T-cell (primary cell): Measurements from ENCODE around the gene UBE2D4. TPM values are rescaled to one million over a fixed set of nuclear protein-coding genes. Genes with fewer than 3 reads are reported as not detected.

ENCODE experiments used
- ATAC-seq, 4 experiments: fragments of 200-7000 bp in 3 of 4; fragments of 150-1000 bp in 1 of 4; cut with Tn5 transposase; replicated peaks in 1 of 4; 1 replicate in 3 of 4; 2 replicates in 1 of 4; pipeline ENCODE4 v1.10.0; 2021; ENCODE audit warnings: moderate library complexity in 3 of 4, mild to moderate bottlenecking in 2 of 4, moderate number of reproducible peaks in 1 of 4
- CTCF ChIA-PET, 2 donors: fragments of 300-600 bp; sonication (Branson Sonifier 250); formaldehyde crosslinking; loops; one replicate each; lab custom pipeline; 2022; ENCODE audit warnings: antibody characterized with exemption in 2 of 2; lab: Charles Lee
- POLR2A ChIA-PET, 2 donors: fragments of 300-600 bp; sonication (Branson Sonifier 250); formaldehyde crosslinking; loops; one replicate each; lab custom pipeline; 2022; ENCODE audit warnings: antibody characterized with exemption in 2 of 2; lab: Charles Lee
- DNase-seq, 35 experiments: peaks; one replicate each; pipeline versions ENCODE4 v3.0.0 to v3.0.0-alpha.2; 2013 to 2023
- H3K27ac ChIP-seq: one replicate; pipeline ENCODE4 v1.5.1; 2013; ENCODE audit warnings: low read length
- H3K27me3 ChIP-seq, 2 experiments: replicated peaks in 1 of 2; 1 replicate in 1 of 2; 2 replicates in 1 of 2; pipeline versions ENCODE4 v1.6.1 to v1.7.0; 2013; ENCODE audit warnings: low read length in 1 of 2, mixed read lengths in 1 of 2; ENCODE audit not compliant: control insufficient read depth in 2 of 2, insufficient read depth in 2 of 2; ENCODE audit errors: extremely low read depth in 1 of 2
- H3K36me3 ChIP-seq, 2 donors: 1 replicate in 1 of 2; 2 replicates in 1 of 2; pipeline versions ENCODE4 v1.6.1 to v1.7.0; 2013; ENCODE audit warnings: low read length in 1 of 2; ENCODE audit not compliant: control insufficient read depth in 2 of 2, insufficient read depth in 1 of 2; ENCODE audit errors: extremely low read depth in 1 of 2
- H3K4me1 ChIP-seq, 2 experiments: 1 replicate in 1 of 2; 2 replicates in 1 of 2; pipeline versions ENCODE4 v1.6.1 to v1.7.0; 2013; ENCODE audit warnings: low read length in 2 of 2, mixed read lengths in 1 of 2; ENCODE audit not compliant: insufficient read depth in 2 of 2, control insufficient read depth in 1 of 2; ENCODE audit errors: extremely low read depth in 1 of 2
- H3K4me3 ChIP-seq, 2 donors: 1 replicate in 1 of 2; 2 replicates in 1 of 2; pipeline versions ENCODE4 v1.5.1 to v1.7.0; 2013; ENCODE audit warnings: mild to moderate bottlenecking in 2 of 2, low read length in 1 of 2, moderate library complexity in 1 of 2; ENCODE audit not compliant: control insufficient read depth in 1 of 2; ENCODE audit errors: extremely low read depth in 1 of 2
- H3K9me3 ChIP-seq: 2 replicates; pipeline ENCODE4 v1.7.0; 2013
- H3K27ac Mint-ChIP-seq, 2 donors: one replicate each; pipeline ENCODE4 v1.8.0; 2020 to 2021; ENCODE audit warnings: mild to moderate bottlenecking in 2 of 2, mixed read lengths in 2 of 2
- H3K27me3 Mint-ChIP-seq, 2 donors: one replicate each; pipeline ENCODE4 v1.8.0; 2021 to 2022; ENCODE audit warnings: mixed read lengths in 2 of 2
- H3K36me3 Mint-ChIP-seq: one replicate; pipeline ENCODE4 v1.8.0; 2021; ENCODE audit warnings: mixed read lengths
- H3K4me1 Mint-ChIP-seq, 3 donors: one replicate each; pipeline ENCODE4 v1.8.0; 2020 to 2022; ENCODE audit warnings: mixed read lengths in 3 of 3, mild to moderate bottlenecking in 1 of 3
- H3K4me3 Mint-ChIP-seq, 3 donors: one replicate each; pipeline ENCODE4 v1.8.0; 2020 to 2022; ENCODE audit warnings: mild to moderate bottlenecking in 3 of 3, mixed read lengths in 3 of 3, moderate library complexity in 3 of 3
- H3K9me3 Mint-ChIP-seq, 3 donors: one replicate each; pipeline ENCODE4 v1.8.0; 2020 to 2022; ENCODE audit warnings: mixed read lengths in 3 of 3
- WGBS: methylation state at CpG from one replicate; pipeline ENCODE4 v1.1.5; 2013; ENCODE audit warnings: missing lambda C conversion rate; ENCODE audit not compliant: insufficient coverage; 5-methylcytosine and 5-hydroxymethylcytosine counted together
- total RNA-seq, 35 experiments: library from RNA in 6 of 35; stranded (reverse) in 6 of 35; fragments of 120-200 nt in 1 of 35; gene quantifications; one replicate each; pipeline versions ENCODE4 v1.2.1 to v1.2.4 and lab custom pipeline; 2013 to 2026

The UBE2D4 gene
- total RNA-seq, 5 donors from 2014 or later (not counting 1 experiment from before 2014, with no cell fraction given) = 6.7 to 12.8 (median 10.4) TPM

DNA sequence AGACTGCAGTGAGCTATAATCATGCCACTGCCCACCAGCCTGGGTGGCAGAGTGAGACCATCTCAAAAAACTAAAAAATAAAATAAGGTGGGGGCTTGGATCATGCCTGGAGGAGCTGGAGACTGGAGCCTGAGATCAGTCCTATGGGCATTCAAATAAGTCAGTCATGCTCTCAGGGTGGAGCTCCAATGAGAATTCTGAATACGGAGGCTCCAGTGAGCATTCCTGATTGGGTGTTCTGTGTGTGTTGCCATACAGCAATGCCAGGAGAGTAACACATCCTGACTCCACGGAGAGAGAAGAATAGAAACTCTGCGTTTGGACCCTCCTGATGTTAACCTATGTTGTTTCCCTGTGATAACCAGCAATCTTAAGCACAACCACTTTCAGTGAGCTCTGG is 16.0 kb downstream of the UBE2D4 start:
- no peak overlapping the region for H3K27ac ChIP-seq
- no peak for ATAC-seq
- 100% methylated on average over 1 of the region's 3 CpGs for WGBS
- H3K36me3 Mint-ChIP-seq = peaks cover 16% of the 10 kb centered on the region
- ChIA-PET CTCF (no interaction called here), POLR2A (no interaction called here)
- no peaks in the 10 kb centered on the region for H3K27me3 ChIP-seq
- H3K4me1 ChIP-seq = no peaks in the 10 kb centered on the region
- no peaks in the 10 kb centered on the region for H3K9me3 Mint-ChIP-seq
- H3K4me3 Mint-ChIP-seq = no peak overlapping the region
- no peaks in the 10 kb centered on the region for H3K4me1 Mint-ChIP-seq
- no peak overlapping the region for H3K4me3 ChIP-seq
- H3K9me3 ChIP-seq = no peaks in the 10 kb centered on the region
- H3K27me3 Mint-ChIP-seq = no peaks in the 10 kb centered on the region
- DNase-seq = no peak
- no peak overlapping the region for H3K27ac Mint-ChIP-seq
- peaks cover 8 to 10% of the 10 kb centered on the region in 2 donors for H3K36me3 ChIP-seq

DNA sequence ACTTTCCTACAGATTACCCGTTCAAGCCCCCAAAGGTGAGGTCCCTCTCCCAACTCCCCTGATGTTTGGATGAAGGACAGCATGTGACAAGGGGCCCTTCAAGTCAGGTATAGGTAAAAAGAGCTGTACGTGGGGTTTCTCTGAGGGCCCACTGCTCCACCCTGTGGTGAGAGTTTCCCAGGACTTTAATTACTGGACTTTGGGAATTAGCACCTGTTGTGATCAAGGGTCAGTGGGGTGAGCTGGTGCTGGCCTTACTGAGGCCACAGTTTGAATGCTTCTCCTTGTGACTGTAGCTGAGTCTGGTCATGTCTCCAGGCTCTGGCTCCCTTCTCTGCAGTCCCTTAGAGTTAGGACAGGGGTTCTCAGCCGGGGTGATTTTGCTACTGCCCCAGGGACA is 16.8 kb downstream of the UBE2D4 start:
- POLR2A ChIA-PET = no interaction called here
- Histone ChIP-seq H3K27ac (no peak overlapping the region), H3K27me3 (no peaks in the 10 kb centered on the region), H3K4me3 (no peak overlapping the region), H3K4me1 (no peaks in the 10 kb centered on the region), H3K9me3 (no peaks in the 10 kb centered on the region), H3K36me3 (peaks cover 8 to 10% of the 10 kb centered on the region in 2 donors)
- CTCF ChIA-PET = interaction anchor here in 1 of 2 donors (0.9 kb wide), 1 partner anchor 105 kb away, joined by 5 read pairs; no protein-coding TSS in a partner anchor
- Mint-ChIP-seq H3K9me3 (no peaks in the 10 kb centered on the region), H3K27me3 (no peaks in the 10 kb centered on the region), H3K36me3 (peaks cover 23% of the 10 kb centered on the region), H3K27ac (no peak overlapping the region), H3K4me1 (no peaks in the 10 kb centered on the region), H3K4me3 (peak overlapping the region in 1 of 3 donors; percentile 21)
- ATAC-seq (no peak), DNase-seq (no peak)
- no CpG with 5 or more reads among the region's 3 CpGs for WGBS

DNA sequence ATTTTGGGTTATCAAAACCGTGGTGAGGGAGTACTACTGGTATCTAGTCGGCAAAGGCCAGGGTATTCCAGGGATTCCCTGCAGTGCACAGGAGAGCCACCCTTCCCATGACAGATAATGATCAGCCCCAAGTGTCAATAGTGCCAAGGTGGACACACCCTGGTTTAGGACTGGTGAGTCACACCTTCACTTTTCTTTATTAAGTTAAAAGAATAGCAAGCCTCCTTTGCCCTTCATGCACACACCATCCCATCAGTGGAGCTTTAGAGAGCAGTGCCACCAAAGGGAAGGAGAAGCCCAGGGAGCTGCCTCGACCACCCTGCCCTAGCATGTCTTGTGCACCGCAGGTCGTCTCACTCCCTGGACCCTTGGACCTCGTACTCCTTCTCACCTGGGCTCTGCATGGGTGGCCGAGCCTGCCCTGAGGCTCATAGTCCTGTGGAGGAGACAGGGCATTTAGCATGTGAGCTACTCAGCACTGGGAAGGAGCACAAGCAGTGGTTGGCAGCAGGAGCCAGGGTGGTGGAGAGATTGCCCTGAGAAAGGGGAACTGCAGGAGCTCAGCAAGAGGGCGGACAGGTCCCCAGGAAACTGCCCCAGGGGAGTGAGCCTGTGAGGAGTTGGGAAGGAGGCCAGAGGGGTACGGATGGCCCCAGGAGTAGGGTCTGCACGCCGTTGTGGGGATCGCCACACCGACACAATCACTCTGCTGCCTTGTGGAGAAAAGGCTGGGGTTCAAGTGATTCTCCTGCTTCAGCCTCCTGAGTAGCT is 17.4 kb downstream of the UBE2D4 start:
- H3K4me1 Mint-ChIP-seq = no peaks in the 10 kb centered on the region
- DNase-seq (no peak), ATAC-seq (no peak)
- ChIA-PET CTCF (interaction anchor here in 1 of 2 donors (0.5 to 0.9 kb wide), 2 partner anchors 105 to 209 kb away, joined by 5 to 10 read pairs; no protein-coding TSS in a partner anchor), POLR2A (interaction anchor here in 1 of 2 donors (0.7 kb wide), 1 partner anchor 214 kb away, joined by 3 read pairs; no protein-coding TSS in a partner anchor)
- H3K4me3 Mint-ChIP-seq = no peak overlapping the region
- Histone ChIP-seq H3K4me3 (no peak overlapping the region), H3K4me1 (no peaks in the 10 kb centered on the region), H3K27me3 (no peaks in the 10 kb centered on the region), H3K36me3 (peaks cover 8 to 10% of the 10 kb centered on the region in 2 donors), H3K27ac (no peak overlapping the region), H3K9me3 (no peaks in the 10 kb centered on the region)
- H3K27ac Mint-ChIP-seq = no peak overlapping the region
- no peaks in the 10 kb centered on the region for H3K9me3 Mint-ChIP-seq
- peaks cover 26% of the 10 kb centered on the region for H3K36me3 Mint-ChIP-seq
- H3K27me3 Mint-ChIP-seq = no peaks in the 10 kb centered on the region
- WGBS = 86% methylated on average over 12 of the region's 13 CpGs

DNA sequence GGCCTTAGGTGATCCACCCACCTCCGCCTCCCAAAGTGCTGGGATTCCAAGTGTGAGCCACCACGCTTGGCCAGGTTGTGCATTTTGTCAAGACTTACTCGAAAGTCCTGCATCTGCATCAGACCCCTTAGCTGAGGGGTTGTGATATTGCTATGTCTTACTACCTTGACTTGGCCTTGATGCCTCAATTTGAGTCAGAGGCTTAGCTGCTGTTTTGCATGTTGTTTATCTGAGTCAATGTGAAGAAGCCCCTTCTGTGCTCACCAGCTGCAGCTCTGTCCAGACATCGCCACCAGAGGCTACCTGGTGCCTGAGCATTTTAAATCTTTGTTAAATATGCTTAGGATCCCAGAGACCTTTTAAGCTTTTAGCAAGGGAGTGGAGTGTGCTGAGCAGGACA is 18.1 kb downstream of the UBE2D4 start:
- Mint-ChIP-seq H3K27me3 (no peaks in the 10 kb centered on the region), H3K4me1 (no peaks in the 10 kb centered on the region), H3K9me3 (no peaks in the 10 kb centered on the region), H3K27ac (no peak overlapping the region), H3K36me3 (peaks cover 26% of the 10 kb centered on the region), H3K4me3 (no peak overlapping the region)
- WGBS = 78% methylated on average over 3 of the region's 4 CpGs
- no peak overlapping the region for H3K27ac ChIP-seq
- no peak for DNase-seq
- H3K4me3 ChIP-seq = no peak overlapping the region
- peaks cover 15 to 16% of the 10 kb centered on the region in 2 donors for H3K36me3 ChIP-seq
- CTCF ChIA-PET = interaction anchor here in 1 of 2 donors (0.5 kb wide), 1 partner anchor 209 kb away, joined by 10 read pairs; no protein-coding TSS in a partner anchor
- H3K4me1 ChIP-seq = no peaks in the 10 kb centered on the region
- H3K9me3 ChIP-seq = no peaks in the 10 kb centered on the region
- POLR2A ChIA-PET = interaction anchor here in 1 of 2 donors (0.7 kb wide), 1 partner anchor 214 kb away, joined by 3 read pairs; no protein-coding TSS in a partner anchor
- no peak for ATAC-seq
- H3K27me3 ChIP-seq = no peaks in the 10 kb centered on the region

DNA sequence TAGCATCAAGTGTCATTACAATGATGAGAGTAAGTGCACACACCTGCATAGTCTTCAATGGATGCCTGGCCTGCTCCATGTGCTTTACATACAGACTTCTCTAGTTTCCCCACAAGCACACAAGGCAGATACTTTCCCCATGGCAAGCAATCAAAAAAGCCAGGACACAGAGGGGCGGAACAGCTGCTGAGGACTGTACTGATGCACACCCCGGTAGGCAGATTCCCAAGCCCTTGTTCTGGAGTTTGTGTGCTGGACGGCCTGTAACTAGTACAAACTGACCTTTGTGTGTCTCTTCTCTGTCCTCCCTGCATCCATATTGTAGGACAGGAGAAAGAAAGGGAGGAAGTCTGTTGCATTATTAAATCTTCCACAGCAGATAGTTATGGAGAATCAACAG is 25.8 kb downstream of the UBE2D4 start:
- Mint-ChIP-seq H3K4me3 (no peak overlapping the region), H3K4me1 (peaks cover 13 to 17% (median 13%) of the 10 kb centered on the region in 3 donors), H3K36me3 (peaks cover 34% of the 10 kb centered on the region), H3K27me3 (no peaks in the 10 kb centered on the region), H3K27ac (peak overlapping the region in 1 of 2 donors; percentile 22), H3K9me3 (no peaks in the 10 kb centered on the region)
- DNase-seq = no peak
- 100% methylated on average over 1 of the region's 3 CpGs for WGBS
- Histone ChIP-seq H3K27me3 (no peaks in the 10 kb centered on the region), H3K9me3 (no peaks in the 10 kb centered on the region), H3K4me1 (peaks cover 0 to 6% of the 10 kb centered on the region in 2 experiments), H3K36me3 (peaks cover 6 to 35% of the 10 kb centered on the region in 2 donors), H3K4me3 (no peak overlapping the region), H3K27ac (no peak overlapping the region)
- POLR2A ChIA-PET = no interaction called here
- ATAC-seq = no peak
- CTCF ChIA-PET = no interaction called here

DNA sequence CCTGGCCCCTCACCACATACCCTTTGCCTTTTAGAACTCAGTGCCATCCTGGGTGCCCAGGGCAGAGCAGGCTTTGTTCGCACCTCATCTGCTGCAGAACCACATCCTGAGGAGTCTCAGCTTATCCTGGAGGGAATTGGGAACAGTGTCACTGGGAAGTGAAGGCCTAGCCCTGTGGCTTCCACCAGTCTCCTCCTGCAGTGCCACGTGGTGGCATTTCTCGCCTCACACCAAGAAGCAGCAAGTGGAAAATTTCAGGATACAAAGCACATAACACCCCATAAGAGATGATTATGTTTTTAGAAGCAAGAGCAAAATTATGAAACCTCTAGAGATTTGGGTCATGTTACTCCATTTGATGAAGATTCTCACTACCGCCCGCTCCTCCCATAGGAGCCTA is 26.8 kb downstream of the UBE2D4 start:
- Mint-ChIP-seq H3K9me3 (no peaks in the 10 kb centered on the region), H3K4me1 (peaks cover 13 to 17% (median 13%) of the 10 kb centered on the region in 3 donors), H3K36me3 (peaks cover 28% of the 10 kb centered on the region), H3K4me3 (no peak overlapping the region), H3K27ac (peak overlapping the region in 1 of 2 donors; percentile 23), H3K27me3 (no peaks in the 10 kb centered on the region)
- Histone ChIP-seq H3K27me3 (no peaks in the 10 kb centered on the region), H3K4me3 (no peak overlapping the region), H3K4me1 (peaks cover 0 to 6% of the 10 kb centered on the region in 2 experiments), H3K9me3 (no peaks in the 10 kb centered on the region), H3K27ac (no peak overlapping the region), H3K36me3 (peaks cover 6 to 35% of the 10 kb centered on the region in 2 donors)
- ChIA-PET POLR2A (no interaction called here), CTCF (no interaction called here)
- ATAC-seq (no peak), DNase-seq (no peak)
- 100% methylated on average over 1 of the region's 5 CpGs for WGBS
